ENCODE results near the gene SBK3. TPM values are rescaled to one million over a fixed set of nuclear protein-coding genes. Genes with fewer than 3 reads are reported as not detected.

SBK3 gene
- total RNA-seq, 4 donors from 2014 or later, result not detected

DNA sequence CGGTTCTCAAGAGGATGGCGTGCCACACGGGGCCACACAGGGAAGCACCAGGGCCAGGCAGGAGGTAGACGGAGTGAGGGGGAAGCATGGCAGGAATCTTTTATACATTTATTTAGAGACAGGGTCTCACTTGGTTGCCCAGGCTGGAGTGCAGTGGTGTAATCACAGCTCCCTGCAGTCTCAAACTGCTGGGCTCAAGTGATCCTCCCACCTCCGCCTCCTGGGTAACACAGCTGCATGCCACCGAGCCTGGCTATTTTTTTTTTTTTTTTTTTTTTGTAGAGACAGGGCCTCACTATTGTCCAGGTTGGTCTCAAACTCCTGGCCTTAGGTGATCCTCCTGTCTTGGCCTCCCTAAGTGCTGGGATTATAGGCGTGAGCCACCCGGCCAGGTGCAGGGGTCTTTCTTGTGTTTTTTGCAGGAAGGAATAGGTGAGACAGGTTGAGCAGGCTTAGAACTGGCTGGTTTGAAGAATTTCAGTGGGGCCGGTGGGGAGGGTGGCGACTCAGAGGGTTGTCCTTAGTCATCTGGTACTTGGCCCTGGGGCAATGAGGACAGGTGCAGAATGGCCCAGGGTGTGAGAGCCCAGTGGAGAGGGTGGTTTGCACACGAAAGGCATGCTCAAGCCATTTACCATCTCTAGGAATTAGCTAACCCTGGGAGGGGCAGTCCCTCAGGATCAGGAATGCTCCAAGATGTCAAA is 49.5 kb downstream of the SBK3 start:
- peaks cover 0 to 14% (median 2%) of the 10 kb centered on the region in 4 donors for H3K4me1 ChIP-seq
- 33 to 74% methylated on average over 1 to 11 of the region's 11 CpGs for WGBS, 2 donors (ENCODE audit: low coverage in 1 of 2)
- no peaks in the 10 kb centered on the region for H3K9me3 ChIP-seq
- TF ChIP-seq EP300 (IDR thresholded peaks at IDR 0.05; ENCODE audit: low read depth) (no peak), POLR2A (IDR thresholded peaks at IDR 0.05) (no peak), POLR2AphosphoS5 (IDR thresholded peaks at IDR 0.05) (no peak)
- TF ChIP-seq, protein P1, sequence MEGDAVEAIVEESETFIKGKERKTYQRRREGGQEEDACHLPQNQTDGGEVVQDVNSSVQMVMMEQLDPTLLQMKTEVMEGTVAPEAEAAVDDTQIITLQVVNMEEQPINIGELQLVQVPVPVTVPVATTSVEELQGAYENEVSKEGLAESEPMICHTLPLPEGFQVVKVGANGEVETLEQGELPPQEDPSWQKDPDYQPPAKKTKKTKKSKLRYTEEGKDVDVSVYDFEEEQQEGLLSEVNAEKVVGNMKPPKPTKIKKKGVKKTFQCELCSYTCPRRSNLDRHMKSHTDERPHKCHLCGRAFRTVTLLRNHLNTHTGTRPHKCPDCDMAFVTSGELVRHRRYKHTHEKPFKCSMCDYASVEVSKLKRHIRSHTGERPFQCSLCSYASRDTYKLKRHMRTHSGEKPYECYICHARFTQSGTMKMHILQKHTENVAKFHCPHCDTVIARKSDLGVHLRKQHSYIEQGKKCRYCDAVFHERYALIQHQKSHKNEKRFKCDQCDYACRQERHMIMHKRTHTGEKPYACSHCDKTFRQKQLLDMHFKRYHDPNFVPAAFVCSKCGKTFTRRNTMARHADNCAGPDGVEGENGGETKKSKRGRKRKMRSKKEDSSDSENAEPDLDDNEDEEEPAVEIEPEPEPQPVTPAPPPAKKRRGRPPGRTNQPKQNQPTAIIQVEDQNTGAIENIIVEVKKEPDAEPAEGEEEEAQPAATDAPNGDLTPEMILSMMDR (IDR thresholded peaks at IDR 0.05), result no peak
- no peak overlapping the region for H3K4me3 ChIP-seq
- H3K27me3 ChIP-seq, result peaks cover 14% of the 10 kb centered on the region
- DNase-seq, result no peak
- no peaks in the 10 kb centered on the region for H3K36me3 ChIP-seq
- H3K27ac ChIP-seq, result no peak overlapping the region
- intact Hi-C loops (cut with DNase I; ENCODE audit: low total_unique reads), result no loop called here
- in situ Hi-C loops (cut with MboI; ENCODE audit: low pct_ligation_motif_present in 1 of 4, low pct_unique_long_range_greater_than_20kb in 1 of 4, low sequenced_read_pairs in 3 of 4), result loop anchor here in 1 of 4 donors (10.0 kb wide), 1 partner anchor 361 kb away; no protein-coding TSS in a partner anchor

DNA sequence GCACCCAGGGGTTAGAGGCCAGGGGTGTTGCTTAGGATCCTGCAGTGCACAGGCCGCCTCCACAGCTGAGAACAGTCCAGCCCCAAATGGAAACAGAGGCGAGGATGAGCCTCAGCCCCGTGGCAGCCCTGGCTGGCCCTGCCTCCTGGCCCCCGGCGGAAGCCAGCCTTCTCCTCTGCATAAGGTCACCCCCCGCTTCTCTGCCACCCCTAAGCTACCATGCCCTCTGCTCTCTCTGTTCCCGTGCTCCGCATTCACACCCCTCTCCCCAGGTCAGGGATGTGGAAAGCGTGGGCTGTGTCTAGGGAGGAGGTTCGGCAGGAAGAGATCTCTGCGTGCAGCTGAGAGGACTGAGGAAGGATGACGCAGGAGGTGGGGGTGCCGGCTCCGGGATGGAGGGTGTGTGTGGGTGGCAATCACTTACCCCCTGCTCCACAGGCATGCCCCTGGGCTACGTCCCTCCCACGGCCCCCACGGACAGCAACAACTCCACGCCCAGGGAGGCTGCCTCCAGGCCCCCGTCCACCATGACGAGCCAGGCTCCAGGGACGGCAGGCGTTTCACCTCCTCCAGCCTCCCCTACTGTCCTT is 51.1 kb downstream of the SBK3 start:
- in situ Hi-C loops (cut with MboI; ENCODE audit: low pct_ligation_motif_present in 1 of 4, low pct_unique_long_range_greater_than_20kb in 1 of 4, low sequenced_read_pairs in 3 of 4) (loop anchor here in 1 of 4 donors (10.0 kb wide), 1 partner anchor 359 kb away; no protein-coding TSS in a partner anchor), intact Hi-C loops (cut with DNase I; ENCODE audit: low total_unique reads) (no loop called here)
- Histone ChIP-seq H3K36me3 (no peaks in the 10 kb centered on the region), H3K9me3 (no peaks in the 10 kb centered on the region), H3K27me3 (peaks cover 14% of the 10 kb centered on the region), H3K27ac (peak overlapping the region; percentile 42 to 85 (median 62)), H3K4me3 (peak overlapping the region in 1 of 4 donors; percentile 14), H3K4me1 (peaks cover 0 to 14% (median 5%) of the 10 kb centered on the region in 4 donors)
- WGBS, 2 donors (ENCODE audit: low coverage in 1 of 2), result 50 to 80% methylated on average over 1 to 22 of the region's 22 CpGs
- no peak for TF ChIP-seq POLR2A (IDR thresholded peaks at IDR 0.05)
- no peak for TF ChIP-seq EP300 (IDR thresholded peaks at IDR 0.05; ENCODE audit: low read depth)
- TF ChIP-seq, protein P1 (IDR thresholded peaks at IDR 0.05), result no peak
- no peak for TF ChIP-seq POLR2AphosphoS5 (IDR thresholded peaks at IDR 0.05)
- no peak for DNase-seq

DNA sequence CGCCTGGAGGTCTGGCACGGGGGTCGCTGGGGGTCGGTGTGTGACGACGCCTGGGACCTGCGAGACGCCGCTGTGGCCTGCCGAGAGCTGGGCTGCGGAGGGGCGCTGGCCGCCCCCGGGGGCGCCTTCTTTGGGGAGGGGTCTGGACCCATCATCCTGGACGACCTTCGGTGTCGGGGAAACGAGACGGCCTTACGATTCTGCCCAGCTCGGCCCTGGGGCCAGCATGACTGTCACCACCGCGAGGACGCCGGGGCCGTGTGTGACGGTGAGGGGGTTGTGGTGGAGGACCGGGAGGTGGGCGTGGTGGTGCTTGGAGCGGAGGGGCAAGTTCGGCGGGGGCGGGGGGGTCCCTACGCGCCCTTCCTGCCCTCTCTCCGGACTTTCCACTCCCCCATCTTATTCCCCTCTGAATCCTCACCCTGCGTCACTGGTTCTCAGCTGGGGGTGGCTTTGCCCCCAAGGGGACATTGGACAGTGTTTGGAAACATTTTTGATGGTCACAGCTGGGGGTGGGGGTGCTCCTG is 51.6 kb downstream of the SBK3 start:
- H3K9me3 ChIP-seq, result no peaks in the 10 kb centered on the region
- no peak for TF ChIP-seq EP300 (IDR thresholded peaks at IDR 0.05; ENCODE audit: low read depth)
- no peak for TF ChIP-seq POLR2A (IDR thresholded peaks at IDR 0.05)
- TF ChIP-seq POLR2AphosphoS5 (IDR thresholded peaks at IDR 0.05), result no peak
- TF ChIP-seq, protein P1 (IDR thresholded peaks at IDR 0.05), result no peak
- no peaks in the 10 kb centered on the region for H3K36me3 ChIP-seq
- 47% methylated on average over 17 of the region's 38 CpGs; no CpG with 5 or more reads in 1 of the 2 donors for WGBS, 2 donors (ENCODE audit: low coverage in 1 of 2)
- peaks cover 18% of the 10 kb centered on the region for H3K27me3 ChIP-seq
- H3K27ac ChIP-seq, result peak overlapping the region; percentile 42 to 85 (median 62)
- DNase-seq, result no peak
- in situ Hi-C loops (cut with MboI; ENCODE audit: low pct_ligation_motif_present in 1 of 4, low pct_unique_long_range_greater_than_20kb in 1 of 4, low sequenced_read_pairs in 3 of 4) (loop anchor here in 1 of 4 donors (10.0 kb wide), 1 partner anchor 359 kb away; no protein-coding TSS in a partner anchor), intact Hi-C loops (cut with DNase I; ENCODE audit: low total_unique reads) (no loop called here)
- H3K4me1 ChIP-seq, result peaks cover 0 to 14% (median 7%) of the 10 kb centered on the region in 4 donors
- H3K4me3 ChIP-seq, result peak overlapping the region in 1 of 4 donors; percentile 14

DNA sequence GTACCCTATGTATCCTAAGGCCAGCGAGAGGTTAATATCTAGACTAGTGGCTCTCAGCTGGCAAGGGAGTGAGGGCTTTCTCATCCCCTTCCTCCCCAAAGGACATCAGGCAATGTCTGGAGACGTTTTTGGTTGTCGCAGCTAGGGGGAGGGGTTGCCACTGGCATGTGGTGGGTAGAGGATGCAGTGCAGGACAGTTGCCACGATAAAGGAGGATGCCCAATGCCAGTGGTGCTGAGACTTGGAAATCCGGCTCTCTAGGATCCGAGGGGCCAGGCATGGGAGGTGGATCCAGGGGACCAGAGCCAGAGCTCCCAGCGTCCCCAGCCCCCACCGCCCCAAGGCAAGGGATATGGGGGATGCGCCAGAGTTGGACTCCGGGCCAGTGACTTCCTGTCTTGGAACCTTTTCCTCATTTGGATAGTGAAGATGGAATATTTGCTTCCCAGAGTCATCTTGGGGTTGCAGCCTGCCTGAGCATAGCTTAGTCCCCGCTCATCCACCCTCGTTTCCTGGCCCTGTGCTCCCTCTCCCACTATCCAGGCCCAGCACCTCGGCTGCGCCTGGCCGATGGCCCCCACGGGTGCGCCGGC is 52.2 kb downstream of the SBK3 start:
- Histone ChIP-seq H3K4me3 (peak overlapping the region in 1 of 4 donors; percentile 14), H3K36me3 (no peaks in the 10 kb centered on the region), H3K27me3 (peaks cover 18% of the 10 kb centered on the region), H3K4me1 (peaks cover 0 to 18% (median 8%) of the 10 kb centered on the region in 4 donors), H3K27ac (peak overlapping the region; percentile 42 to 85 (median 62)), H3K9me3 (no peaks in the 10 kb centered on the region)
- in situ Hi-C loops (cut with MboI; ENCODE audit: low pct_ligation_motif_present in 1 of 4, low pct_unique_long_range_greater_than_20kb in 1 of 4, low sequenced_read_pairs in 3 of 4) (loop anchor here in 1 of 4 donors (10.0 kb wide), 1 partner anchor 358 kb away; no protein-coding TSS in a partner anchor), intact Hi-C loops (cut with DNase I; ENCODE audit: low total_unique reads) (no loop called here)
- no peak for DNase-seq
- TF ChIP-seq EP300 (IDR thresholded peaks at IDR 0.05; ENCODE audit: low read depth), result no peak
- 68% methylated on average over 18 of the region's 18 CpGs; no CpG with 5 or more reads in 1 of the 2 donors for WGBS, 2 donors (ENCODE audit: low coverage in 1 of 2)

All from transverse colon (tissue), 4 donors.